A549 (cell line): ENCODE results near the gene RER1. TPM values are rescaled to one million over a fixed set of nuclear protein-coding genes. Genes with fewer than 3 reads are reported as not detected.

Experiments used
- ATAC-seq, 2 experiments: fragments of 200-7000 bp in 1 of 2; fragments of >200 bp in 1 of 2; cut with Nextera tagmentation in 1 of 2; cut with Tn5 transposase in 1 of 2; 3 replicates each; pipeline versions ENCODE4 v1.8.0 to v1.9.1; 2018 to 2020; ENCODE audit warnings: mild to moderate bottlenecking in 1 of 2, moderate library complexity in 1 of 2
- CTCF ChIA-PET: fragments of 300-600 bp; sonication (Branson Sonifier 250); formaldehyde crosslinking; extraction: SDS; loops from one replicate; lab custom pipeline; 2021; ENCODE audit warnings: antibody characterized with exemption, inconsistent platforms; lab: Yijun Ruan, JAX
- POLR2A ChIA-PET: fragments of 350-600 bp; formaldehyde crosslinking; extraction: SDS; loops from one replicate; lab custom pipeline; 2021; ENCODE audit warnings: antibody characterized with exemption, inconsistent platforms; lab: Yijun Ruan, JAX
- DNase-seq, 2 experiments: peaks; one replicate each; pipeline versions ENCODE4 v3.0.0 to v3.0.0-alpha.2; 2011 to 2016; ENCODE audit warnings: low read depth in 1 of 2, low spot score in 1 of 2
- FAIRE-seq: peaks from 2 replicates; lab custom pipeline; 2011; peaks lifted over from hg19 to GRCh38; lab: Jason Lieb, UNC
- H3K27ac ChIP-seq, 2 experiments: fragments of >200 bp; sonication (Bioruptor Twin); formaldehyde crosslinking; 3 replicates each; pipeline ENCODE4 v1.5.1; 2016 to 2017
- H3K4me1 ChIP-seq: fragments of >200 bp; sonication (Bioruptor Twin); formaldehyde crosslinking; 3 replicates; pipeline ENCODE4 v1.6.1; 2016
- H3K4me2 ChIP-seq: fragments of >200 bp; sonication (Bioruptor Twin); formaldehyde crosslinking; 3 replicates; pipeline ENCODE4 v1.6.1; 2016
- H3K4me3 ChIP-seq: fragments of >200 bp; sonication (Bioruptor Twin); formaldehyde crosslinking; 3 replicates; pipeline ENCODE4 v1.5.1; 2016
- H3K9me3 ChIP-seq: fragments of >200 bp; sonication (Bioruptor Twin); formaldehyde crosslinking; 3 replicates; pipeline ENCODE4 v1.6.1; 2016
- BHLHE40 ChIP-seq: IDR thresholded peaks from 2 replicates; pipeline ENCODE4 v1.6.1; 2012; ENCODE audit warnings: low read depth, low read length, inconsistent platforms
- CBX2 ChIP-seq: fragments of 200-600 bp; sonication (generic); IDR thresholded peaks from 2 replicates; pipeline ENCODE4 v1.6.1; 2016; ENCODE audit warnings: low read depth, mild to moderate bottlenecking, borderline replicate concordance
- CTCF ChIP-seq: fragments of >200 bp; sonication (Bioruptor Twin); formaldehyde crosslinking; IDR thresholded peaks from 3 replicates; pipeline ENCODE4 v1.5.1; 2016
- EHF ChIP-seq: fragments of 250-450 bp; sonication (Bioruptor Pico); IDR thresholded peaks from 2 replicates; pipeline ENCODE4 v1.5.0; 2020; ENCODE audit warnings: mild to moderate bottlenecking
- EP300 ChIP-seq, 2 experiments: fragments of >200 bp; sonication (Bioruptor Twin); formaldehyde crosslinking; IDR thresholded peaks; 2 replicates in 1 of 2; 3 replicates in 1 of 2; pipeline ENCODE4 v1.6.1; 2016 to 2017
- ESRRA ChIP-seq: fragments of 150-350 bp; IDR thresholded peaks from 2 replicates; pipeline ENCODE4 v1.6.1; 2014; ENCODE audit warnings: mild to moderate bottlenecking, low read length, borderline replicate concordance
- FOSL2 ChIP-seq, 2 experiments: fragments of 450-650 bp in 1 of 2; fragments of >200 bp in 1 of 2; sonication (Bioruptor Twin) in 1 of 2; formaldehyde crosslinking; IDR thresholded peaks; 2 replicates each; pipeline versions ENCODE4 v1.5.0 to v1.6.1; 2016 to 2020; ENCODE audit warnings: mild to moderate bottlenecking in 1 of 2, moderate library complexity in 1 of 2
- FOXS1 ChIP-seq: fragments of 250-450 bp; sonication (Bioruptor Pico); IDR thresholded peaks from 2 replicates; pipeline ENCODE4 v1.5.0; 2020; ENCODE audit warnings: mild to moderate bottlenecking, moderate library complexity
- HOXB13 ChIP-seq: fragments of 250-450 bp; sonication (Bioruptor Pico); IDR thresholded peaks from 2 replicates; pipeline ENCODE4 v1.5.0; 2020; ENCODE audit warnings: low read depth, mild to moderate bottlenecking, moderate library complexity
- HOXB5 ChIP-seq: fragments of 250-450 bp; sonication (Bioruptor Pico); IDR thresholded peaks from 2 replicates; pipeline ENCODE4 v1.5.0; 2020; ENCODE audit warnings: mild to moderate bottlenecking, moderate library complexity
- MAX ChIP-seq: IDR thresholded peaks from 2 replicates; pipeline ENCODE4 v1.6.1; 2012
- NR3C1 ChIP-seq: fragments of >200 bp; sonication (Bioruptor Twin); formaldehyde crosslinking; IDR thresholded peaks from 3 replicates; pipeline ENCODE4 v1.6.1; 2017
- PBX3 ChIP-seq: IDR thresholded peaks from 2 replicates; pipeline ENCODE4 v1.6.1; 2012
- POLR2AphosphoS2 ChIP-seq: conservative IDR thresholded peaks from 2 replicates; pipeline ENCODE4 v1.6.1; 2012; ENCODE audit warnings: low read length, improper control_type of control experiment, inconsistent platforms
- RAD21 ChIP-seq, 2 experiments: fragments of >200 bp in 1 of 2; sonication (Bioruptor Twin) in 1 of 2; formaldehyde crosslinking in 1 of 2; IDR thresholded peaks in 1 of 2; conservative IDR thresholded peaks in 1 of 2; 2 replicates in 1 of 2; 3 replicates in 1 of 2; pipeline ENCODE4 v1.6.1; 2012 to 2018; ENCODE audit warnings: inconsistent platforms in 1 of 2
- RFX5 ChIP-seq: fragments of 450-650 bp; IDR thresholded peaks from 2 replicates; pipeline ENCODE4 v1.7.1; 2014; ENCODE audit warnings: antibody characterized with exemption, mild to moderate bottlenecking, moderate library complexity
- RNF2 ChIP-seq: fragments of 200-600 bp; sonication (generic); IDR thresholded peaks from 2 replicates; pipeline ENCODE4 v1.6.1; 2016; ENCODE audit warnings: low read depth, mild to moderate bottlenecking, antibody characterized with exemption, moderate library complexity, borderline replicate concordance
- USF2 ChIP-seq: fragments of 450-650 bp; IDR thresholded peaks from 2 replicates; pipeline ENCODE4 v1.6.1; 2014; ENCODE audit warnings: antibody characterized with exemption
- ZC3H11A ChIP-seq: fragments of 450-650 bp; IDR thresholded peaks from 2 replicates; pipeline ENCODE4 v1.6.1; 2014; ENCODE audit warnings: antibody characterized with exemption, mild to moderate bottlenecking
- ZFP36 ChIP-seq: fragments of 450-650 bp; IDR thresholded peaks from 2 replicates; pipeline ENCODE4 v1.6.1; 2014; ENCODE audit warnings: borderline replicate concordance; ENCODE audit not compliant: partially characterized antibody
- WGBS: methylation state at CpG from one replicate; pipeline ENCODE4 v1.1.6; 2017; ENCODE audit errors: missing lambda C conversion rate; 5-methylcytosine and 5-hydroxymethylcytosine counted together
- polyA plus RNA-seq, 4 experiments: library from polyadenylated mRNA; depleted of rRNA in 3 of 4; stranded (reverse); fragments of >200 nt; fragmentation: RNase III in 1 of 4; extraction: RNeasy Plus Mini Kit Qiagen cat#74134 plus additional on column Dnase treatment in 1 of 4; gene quantifications; 2 replicates in 3 of 4; 3 replicates in 1 of 4; pipeline ENCODE4 v1.2.3, GENCODE V29; 2011 to 2017

Gene RER1
- polyA plus RNA-seq, 2 of the 4 experiments (the other 2 are of a cell fraction) = 72.3 to 213 TPM

- POLR2A ChIA-PET = no interaction called here
- FAIRE-seq (no peak), ATAC-seq (no peak), DNase-seq (no peak)
- WGBS = 84% methylated on average over 21 of the region's 25 CpGs
- Histone ChIP-seq H3K9me3 (no peaks in the 10 kb centered on the region), H3K4me1 (peaks cover 4% of the 10 kb centered on the region; the same call in 1 of the 3 replicates), H3K4me3 (no peak overlapping the region), H3K4me2 (no peak overlapping the region), H3K27ac (no peak overlapping the region)
- TF ChIP-seq EHF (no peak), CBX2 (no peak), RFX5 (no peak), CTCF (no peak), MAX (no peak), FOXS1 (no peak), ESRRA (no peak), RNF2 (no peak), BHLHE40 (no peak)
- CTCF ChIA-PET = interaction anchor here (16.3 kb wide), 1 partner anchor 177 kb away, joined by 267 read pairs; the partner anchor contains the start of gene FAAP20
Observed at GRCh38 chr1:2376931-2377672, 14.5 kb upstream of the RER1 start.

- TF ChIP-seq BHLHE40 = no peak
- POLR2A ChIA-PET = no interaction called here
- ATAC-seq (no peak), FAIRE-seq (no peak), DNase-seq (no peak)
- Histone ChIP-seq H3K4me2 (no peak overlapping the region), H3K4me1 (peaks cover 2% of the 10 kb centered on the region; the same call in 1 of the 3 replicates), H3K27ac (no peak overlapping the region), H3K9me3 (no peaks in the 10 kb centered on the region), H3K4me3 (no peak overlapping the region)
- 84% methylated on average over 5 of the region's 16 CpGs for WGBS
- CTCF ChIA-PET = interaction anchor here (16.3 kb wide), 1 partner anchor 178 kb away, joined by 267 read pairs; the partner anchor contains the start of gene FAAP20
Observed at GRCh38 chr1:2377751-2378440, 13.7 kb upstream of the RER1 start.

- H3K9me3 ChIP-seq = no peaks in the 10 kb centered on the region
- no peak overlapping the region for H3K4me3 ChIP-seq
- CTCF ChIA-PET = interaction anchor here (16.3 kb wide), 1 partner anchor 179 kb away, joined by 267 read pairs; the partner anchor contains the start of gene FAAP20
- ATAC-seq (no peak), DNase-seq (no peak), FAIRE-seq (no peak)
- TF ChIP-seq USF2 (no peak), PBX3 (no peak), RAD21 (conservative IDR thresholded peaks at IDR 0.05 in 1 of 2, IDR thresholded peaks at IDR 0.05 in 1 of 2) (no peak), POLR2AphosphoS2 (no peak), FOSL2 (IDR thresholded peaks at IDR 0.05) (no peak), FOSL2 (CRISPR knock-in tag; IDR thresholded peaks at IDR 0.05) (no peak), EP300 (IDR thresholded peaks at IDR 0.05) (no peak), ZC3H11A (no peak), RNF2 (no peak), ZFP36 (no peak), HOXB5 (CRISPR knock-in tag) (no peak), NR3C1 (no peak), HOXB13 (CRISPR knock-in tag) (no peak)
- POLR2A ChIA-PET = no interaction called here
- no peak overlapping the region for H3K27ac ChIP-seq
- WGBS = 89% methylated on average over 15 of the region's 24 CpGs
- no peak overlapping the region for H3K4me2 ChIP-seq
- no peaks in the 10 kb centered on the region for H3K4me1 ChIP-seq
Observed at GRCh38 chr1:2378441-2378851, 13.2 kb upstream of the RER1 start.
